Panc1 (cell line): ENCODE data around the gene OR7G1. TPM values are rescaled to one million over a fixed set of nuclear protein-coding genes. Genes with fewer than 3 reads are reported as not detected.

ENCODE experiments used
- ATAC-seq: fragments of 200-7000 bp; cut with Tn5 transposase; 2 replicates; pipeline ENCODE4 v1.9.1; 2020; ENCODE audit warnings: mild to moderate bottlenecking, moderate library complexity
- BruUV-seq: library from RNA; stranded (reverse); fragments of 400-500 nt; replicated peaks from 2 replicates; lab custom pipeline; 2021; lab: Mats Ljungman, UMichigan
- CTCF ChIA-PET: fragments of 300-600 bp; sonication (Branson Sonifier 250); formaldehyde crosslinking; loops from one replicate; lab custom pipeline; 2022; ENCODE audit warnings: antibody characterized with exemption; lab: Charles Lee
- POLR2A ChIA-PET: fragments of 300-600 bp; sonication (Branson Sonifier 250); formaldehyde crosslinking; loops from one replicate; lab custom pipeline; 2022; ENCODE audit warnings: antibody characterized with exemption; lab: Charles Lee
- DNase-seq: peaks from one replicate; pipeline ENCODE4 v3.0.0-alpha.2; 2010; ENCODE audit warnings: low read depth, low spot score
- H3K27ac ChIP-seq: 2 replicates; pipeline ENCODE4 v1.5.1; 2011; ENCODE audit warnings: mild to moderate bottlenecking, low read length, inconsistent platforms
- H3K27me3 ChIP-seq: fragments of 200-500 bp; sonication (Bioruptor generic); 2 replicates; pipeline ENCODE4 v1.6.0; 2014; ENCODE audit warnings: low read length, inconsistent platforms; ENCODE audit not compliant: control insufficient read depth, insufficient read depth
- H3K36me3 ChIP-seq: fragments of 200-500 bp; sonication (Bioruptor generic); 2 replicates; pipeline ENCODE4 v1.5.1; 2014; ENCODE audit warnings: inconsistent platforms, mild to moderate bottlenecking, low read length, moderate library complexity; ENCODE audit not compliant: control insufficient read depth, insufficient read depth
- H3K4me1 ChIP-seq: 2 replicates; pipeline ENCODE4 v1.5.1; 2011; ENCODE audit warnings: inconsistent platforms, mild to moderate bottlenecking, low read length, moderate library complexity; ENCODE audit not compliant: control insufficient read depth, insufficient read depth
- H3K4me3 ChIP-seq, 2 experiments: 2 replicates each; pipeline ENCODE4 v1.5.1; 2011 to 2012; ENCODE audit warnings: low read depth in 2 of 2, low read length in 2 of 2, mild to moderate bottlenecking in 2 of 2, inconsistent platforms in 1 of 2, moderate library complexity in 1 of 2
- H3K9me3 ChIP-seq: fragments of 200-500 bp; sonication (Bioruptor generic); 2 replicates; pipeline ENCODE4 v1.5.1; 2014; ENCODE audit warnings: low read depth, mild to moderate bottlenecking, inconsistent platforms, low read length, moderate library complexity; ENCODE audit not compliant: control insufficient read depth, insufficient read depth
- CTCF ChIP-seq: fragments of 450-650 bp; IDR thresholded peaks from 2 replicates; pipeline ENCODE4 v1.5.1; 2017; ENCODE audit warnings: mild to moderate bottlenecking
- POLR2AphosphoS5 ChIP-seq: IDR thresholded peaks from 2 replicates; pipeline ENCODE4 v1.6.1; 2012; ENCODE audit warnings: mild to moderate bottlenecking, low read depth, low read length, moderate library complexity
- SIN3A ChIP-seq: IDR thresholded peaks from 2 replicates; pipeline ENCODE4 v1.6.1; 2012; ENCODE audit warnings: low read depth, mild to moderate bottlenecking, low read length, moderate library complexity, borderline replicate concordance; ENCODE audit not compliant: insufficient read depth
- TCF7L2 ChIP-seq: IDR thresholded peaks from 2 replicates; pipeline ENCODE4 v1.6.1; 2011; ENCODE audit warnings: mild to moderate bottlenecking, low read depth, low read length, inconsistent platforms
- in situ Hi-C: cut with HindIII; loops from 2 replicates; pipeline ENCODE4 v1.10.0; 2016; ENCODE audit warnings: low sequenced_read_pairs, low pct_unique_long_range_greater_than_20kb
- intact Hi-C: fragments of 100-400 bp; cut with micrococcal nuclease; formaldehyde crosslinking; loops from one replicate; pipeline ENCODE4 v1.10.0; 2022; ENCODE audit not compliant: unreplicated experiment
- total RNA-seq: library from RNA; stranded (reverse); gene quantifications from one replicate; pipeline ENCODE4 v1.2.1, GENCODE V29; 2021; ENCODE audit not compliant: unreplicated experiment
- TF ChIP-seq, protein P1 (sequence below), 2 experiments: IDR thresholded peaks; 2 replicates each; pipeline ENCODE4 v1.6.1; 2011 to 2012; ENCODE audit warnings: low read depth in 2 of 2, control low read depth in 1 of 2, low read length in 1 of 2, mild to moderate bottlenecking in 1 of 2, moderate library complexity in 1 of 2; ENCODE audit not compliant: insufficient read depth in 1 of 2

Gene OR7G1
- total RNA-seq, 1 experiment from 2014 or later: not detected

DNA sequence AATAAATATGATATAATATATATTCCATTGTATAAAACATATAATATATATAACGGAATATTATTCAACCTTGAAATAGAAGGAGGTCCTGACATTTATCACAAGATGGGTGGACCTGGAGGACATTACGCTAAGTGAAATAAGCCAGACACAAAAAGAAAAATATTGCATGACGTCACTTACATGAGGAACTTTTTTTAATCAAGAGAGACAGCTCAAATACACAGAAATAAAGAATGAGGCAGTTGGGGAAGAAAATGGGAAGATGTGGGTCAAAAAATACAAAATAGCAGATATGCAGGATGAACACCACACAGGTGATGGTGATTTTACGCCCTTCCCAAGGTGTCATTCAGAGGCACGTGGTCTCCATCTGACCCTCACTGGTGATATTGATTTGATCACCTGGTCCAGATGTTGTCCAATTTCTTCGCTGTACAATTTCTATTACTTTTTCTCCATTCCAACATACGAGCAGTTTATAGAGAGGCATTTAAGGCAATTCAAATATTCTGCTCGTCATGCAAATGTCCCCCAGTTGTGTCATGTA is 24.1 kb upstream of the OR7G1 start:
- 0 out of 2 replicates have a peak, but pooled peaks have one; percentile 10 for ATAC-seq
- no TSS peak for BruUV-seq
- peak overlapping the region; percentile 96 for H3K27ac ChIP-seq
- no peak for TF ChIP-seq SIN3A
- TF ChIP-seq CTCF: no peak
- TF ChIP-seq, protein P1, sequence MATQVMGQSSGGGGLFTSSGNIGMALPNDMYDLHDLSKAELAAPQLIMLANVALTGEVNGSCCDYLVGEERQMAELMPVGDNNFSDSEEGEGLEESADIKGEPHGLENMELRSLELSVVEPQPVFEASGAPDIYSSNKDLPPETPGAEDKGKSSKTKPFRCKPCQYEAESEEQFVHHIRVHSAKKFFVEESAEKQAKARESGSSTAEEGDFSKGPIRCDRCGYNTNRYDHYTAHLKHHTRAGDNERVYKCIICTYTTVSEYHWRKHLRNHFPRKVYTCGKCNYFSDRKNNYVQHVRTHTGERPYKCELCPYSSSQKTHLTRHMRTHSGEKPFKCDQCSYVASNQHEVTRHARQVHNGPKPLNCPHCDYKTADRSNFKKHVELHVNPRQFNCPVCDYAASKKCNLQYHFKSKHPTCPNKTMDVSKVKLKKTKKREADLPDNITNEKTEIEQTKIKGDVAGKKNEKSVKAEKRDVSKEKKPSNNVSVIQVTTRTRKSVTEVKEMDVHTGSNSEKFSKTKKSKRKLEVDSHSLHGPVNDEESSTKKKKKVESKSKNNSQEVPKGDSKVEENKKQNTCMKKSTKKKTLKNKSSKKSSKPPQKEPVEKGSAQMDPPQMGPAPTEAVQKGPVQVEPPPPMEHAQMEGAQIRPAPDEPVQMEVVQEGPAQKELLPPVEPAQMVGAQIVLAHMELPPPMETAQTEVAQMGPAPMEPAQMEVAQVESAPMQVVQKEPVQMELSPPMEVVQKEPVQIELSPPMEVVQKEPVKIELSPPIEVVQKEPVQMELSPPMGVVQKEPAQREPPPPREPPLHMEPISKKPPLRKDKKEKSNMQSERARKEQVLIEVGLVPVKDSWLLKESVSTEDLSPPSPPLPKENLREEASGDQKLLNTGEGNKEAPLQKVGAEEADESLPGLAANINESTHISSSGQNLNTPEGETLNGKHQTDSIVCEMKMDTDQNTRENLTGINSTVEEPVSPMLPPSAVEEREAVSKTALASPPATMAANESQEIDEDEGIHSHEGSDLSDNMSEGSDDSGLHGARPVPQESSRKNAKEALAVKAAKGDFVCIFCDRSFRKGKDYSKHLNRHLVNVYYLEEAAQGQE (IDR thresholded peaks at IDR 0.05; ENCODE audit: insufficient read depth in 1 of 2, low read depth in 2 of 2, low read length in 1 of 2): no peak
- no peak for TF ChIP-seq POLR2AphosphoS5
- TF ChIP-seq TCF7L2: no peak
- peak overlapping the region; percentile 97 for H3K4me3 ChIP-seq
- POLR2A ChIA-PET: no interaction called here
- peaks cover 2% of the 10 kb centered on the region; the same call in 1 of the 2 replicates for H3K36me3 ChIP-seq
- no peaks in the 10 kb centered on the region for H3K4me1 ChIP-seq
- in situ Hi-C loops (no loop called here), intact Hi-C loops (loop anchor here (5.0 kb wide), 1 partner anchor 658 kb away; no protein-coding TSS in a partner anchor)
- no peak for DNase-seq
- peaks cover 19% of the 10 kb centered on the region for H3K9me3 ChIP-seq
- CTCF ChIA-PET: no interaction called here
- H3K27me3 ChIP-seq: no peaks in the 10 kb centered on the region

DNA sequence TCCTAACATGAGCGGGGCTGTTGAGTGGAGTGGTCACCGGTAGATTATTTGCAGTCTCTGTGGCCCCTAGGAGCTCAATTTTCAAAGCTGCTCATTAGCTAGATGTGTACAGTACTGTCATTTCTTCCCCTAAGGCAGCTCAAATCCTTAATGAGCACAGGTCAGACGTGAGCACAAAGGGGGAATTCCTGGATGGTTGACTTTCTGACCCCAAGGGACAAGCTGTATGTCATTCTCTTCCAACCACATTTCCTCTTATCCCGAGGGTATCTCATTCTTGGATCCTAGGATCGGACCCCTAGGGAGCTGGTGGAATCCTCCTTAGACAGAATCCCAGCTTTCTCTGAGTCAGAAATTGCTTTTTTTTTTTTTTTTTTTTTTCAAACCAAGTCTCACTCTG is 16.9 kb upstream of the OR7G1 start:
- no peaks in the 10 kb centered on the region for H3K9me3 ChIP-seq
- in situ Hi-C loops (no loop called here), intact Hi-C loops (no loop called here)
- no peak overlapping the region for H3K27ac ChIP-seq
- DNase-seq: no peak
- no peak for ATAC-seq
- TF ChIP-seq POLR2AphosphoS5 (no peak), CTCF (no peak), TCF7L2 (no peak), SIN3A (no peak)
- TF ChIP-seq, protein P1 (IDR thresholded peaks at IDR 0.05; ENCODE audit: insufficient read depth in 1 of 2, low read depth in 2 of 2, low read length in 1 of 2): no peak
- no peaks in the 10 kb centered on the region for H3K27me3 ChIP-seq
- no peaks in the 10 kb centered on the region for H3K36me3 ChIP-seq
- BruUV-seq: no TSS peak
- ChIA-PET POLR2A (interaction anchor here (0.6 to 0.7 kb wide), 2 partner anchors 49 to 168 kb away, joined by 4 to 13 read pairs; no protein-coding TSS in a partner anchor), CTCF (interaction anchor here (0.5 to 0.7 kb wide), 2 partner anchors 430 to 436 kb away, joined by 3 to 13 read pairs; no protein-coding TSS in a partner anchor)
- H3K4me1 ChIP-seq: no peaks in the 10 kb centered on the region
- no peak overlapping the region for H3K4me3 ChIP-seq
